Neural cell (in vitro differentiated cells): Measurements from ENCODE around the gene TMPRSS2. TPM values are rescaled to one million over a fixed set of nuclear protein-coding genes. Genes with fewer than 3 reads are reported as not detected.

ENCODE experiments used
- H2AFZ ChIP-seq: fragments of 200-600, 300-800 bp; sonication (generic), shearing (Covaris generic); 2 replicates; pipeline ENCODE4 v1.6.0; 2014; ENCODE audit warnings: low read depth, mild to moderate bottlenecking, antibody characterized with exemption, low read length, moderate library complexity
- H3F3A ChIP-seq: fragments of 200-600 bp; shearing (Covaris generic); 2 replicates; pipeline ENCODE4 v1.6.1; 2016; ENCODE audit warnings: mild to moderate bottlenecking, moderate library complexity, mixed read lengths, antibody characterized with exemption, low read length; ENCODE audit not compliant: insufficient read depth, poor library complexity, severe bottlenecking
- H3K27ac ChIP-seq: fragments of 200-600, 300-800 bp; sonication (generic), shearing (Covaris generic); 2 replicates; pipeline ENCODE4 v1.5.1; 2014; ENCODE audit warnings: mild to moderate bottlenecking, low read length, moderate library complexity
- H3K27me3 ChIP-seq: fragments of 300-800, 200-600 bp; sonication (generic), shearing (Covaris generic); 2 replicates; pipeline ENCODE4 v1.6.0; 2014; ENCODE audit warnings: mild to moderate bottlenecking, low read depth, low read length, moderate library complexity; ENCODE audit not compliant: insufficient read depth
- H3K36me3 ChIP-seq: fragments of 300-800, 200-600 bp; sonication (generic), shearing (Covaris generic); 2 replicates; pipeline ENCODE4 v1.5.1; 2014; ENCODE audit warnings: mild to moderate bottlenecking, antibody characterized with exemption, low read length, moderate library complexity; ENCODE audit not compliant: insufficient read depth
- H3K4me2 ChIP-seq: fragments of 300-800, 200-600 bp; sonication (generic), shearing (Covaris generic); 2 replicates; pipeline ENCODE4 v1.6.0; 2014; ENCODE audit warnings: mild to moderate bottlenecking, low read length
- H3K4me3 ChIP-seq: fragments of 300-800, 200-600 bp; sonication (generic), shearing (Covaris generic); 2 replicates; pipeline ENCODE4 v1.5.1; 2014; ENCODE audit warnings: mild to moderate bottlenecking, low read length, moderate library complexity
- H3K79me2 ChIP-seq: fragments of 200-600 bp; shearing (Covaris generic); replicated peaks from 2 replicates; pipeline ENCODE4 v1.6.0; 2014; ENCODE audit warnings: mild to moderate bottlenecking, low read length, moderate library complexity; ENCODE audit not compliant: insufficient read depth
- H3K9ac ChIP-seq: fragments of 300-800, 200-600 bp; sonication (generic), shearing (Covaris generic); 2 replicates; pipeline ENCODE4 v1.6.1; 2016; ENCODE audit warnings: mild to moderate bottlenecking, low read length, mixed read lengths
- H3K9me2 ChIP-seq: fragments of 200-600 bp; shearing (Covaris generic); 2 replicates; pipeline ENCODE4 v1.6.1; 2016; ENCODE audit warnings: mild to moderate bottlenecking, low read length, mixed read lengths; ENCODE audit not compliant: insufficient read depth
- H3K9me3 ChIP-seq: fragments of 200-600, 300-800 bp; sonication (generic), shearing (Covaris generic); 2 replicates; pipeline ENCODE4 v1.6.1; 2016; ENCODE audit warnings: mild to moderate bottlenecking, mixed run types, low read length, moderate library complexity, mixed read lengths
- H4K20me1 ChIP-seq: fragments of 200-600 bp; shearing (Covaris generic); 2 replicates; pipeline ENCODE4 v1.6.1; 2016; ENCODE audit warnings: mild to moderate bottlenecking, mixed run types; ENCODE audit not compliant: insufficient read depth
- EP300 ChIP-seq: fragments of 450-650 bp; conservative IDR thresholded peaks from 2 replicates; pipeline ENCODE4 v1.6.1; 2014; ENCODE audit warnings: antibody characterized with exemption, mild to moderate bottlenecking, moderate library complexity; ENCODE audit not compliant: poor library complexity, severe bottlenecking
- EZH2 ChIP-seq: fragments of 200-600, 300-800 bp; shearing (Covaris generic), sonication (generic); IDR thresholded peaks from 2 replicates; pipeline ENCODE4 v1.6.1; 2014; ENCODE audit warnings: antibody characterized with exemption, low read length, borderline replicate concordance, mild to moderate bottlenecking; ENCODE audit not compliant: insufficient read depth, poor library complexity, severe bottlenecking
- MXI1 ChIP-seq: fragments of 450-650 bp; conservative IDR thresholded peaks from 2 replicates; pipeline ENCODE4 v1.6.1; 2014; ENCODE audit warnings: antibody characterized with exemption, mild to moderate bottlenecking; ENCODE audit not compliant: poor library complexity, severe bottlenecking
- POLR2AphosphoS5 ChIP-seq: IDR thresholded peaks from 2 replicates; pipeline ENCODE4 v1.6.1; 2012
- RAD21 ChIP-seq: fragments of 450-650 bp; conservative IDR thresholded peaks from 2 replicates; pipeline ENCODE4 v1.6.1; 2014; ENCODE audit warnings: antibody characterized with exemption, mild to moderate bottlenecking, moderate library complexity
- SMC3 ChIP-seq: fragments of 450-650 bp; conservative IDR thresholded peaks from 2 replicates; pipeline ENCODE4 v1.6.1; 2014; ENCODE audit warnings: antibody characterized with exemption, mild to moderate bottlenecking, moderate library complexity; ENCODE audit not compliant: poor library complexity
- TAF1 ChIP-seq: IDR thresholded peaks from 2 replicates; pipeline ENCODE4 v1.6.1; 2012; ENCODE audit warnings: low read depth
- polyA plus RNA-seq: library from polyadenylated mRNA; depleted of rRNA; stranded (reverse); fragments of >200 nt; gene quantifications from 2 replicates; pipeline ENCODE4 v1.2.3, GENCODE V29; 2014
- TF ChIP-seq, protein P1 (sequence below): fragments of 450-650 bp; IDR thresholded peaks from 2 replicates; pipeline ENCODE4 v1.5.1; 2014; ENCODE audit warnings: antibody characterized with exemption, mild to moderate bottlenecking, moderate library complexity; ENCODE audit not compliant: poor library complexity, severe bottlenecking
- TF ChIP-seq, protein P2 (sequence below): IDR thresholded peaks from 2 replicates; pipeline ENCODE4 v1.6.1; 2012; ENCODE audit warnings: borderline replicate concordance

Gene TMPRSS2
- polyA plus RNA-seq, 1 donor from 2014 or later: not detected

DNA sequence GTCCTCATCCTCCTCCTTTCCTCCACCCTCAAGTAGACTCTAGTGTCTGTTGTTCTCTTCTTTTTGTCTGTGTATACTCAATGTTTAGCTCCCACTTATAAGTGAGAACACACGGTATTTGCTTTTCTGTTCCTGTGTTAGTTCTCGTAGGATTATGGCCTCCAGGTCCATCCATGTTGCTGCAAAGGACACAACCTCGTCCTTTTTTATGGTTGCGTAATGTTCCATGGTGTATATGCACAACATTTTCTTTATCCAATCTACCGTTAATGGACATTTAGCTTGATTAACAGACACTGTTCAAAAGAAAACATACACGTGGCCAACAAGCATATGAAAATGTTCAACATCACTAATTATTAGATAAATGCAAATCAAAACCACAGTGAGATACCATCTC, 44.3 kb upstream of the TMPRSS2 start:
- Histone ChIP-seq H2AFZ (no peak overlapping the region), H3K9me2 (no peaks in the 10 kb centered on the region), H3K9me3 (no peaks in the 10 kb centered on the region), H3K27me3 (no peaks in the 10 kb centered on the region), H3K36me3 (no peaks in the 10 kb centered on the region), H3K79me2 (no peaks in the 10 kb centered on the region), H3F3A (no peaks in the 10 kb centered on the region), H3K9ac (no peak overlapping the region), H3K4me2 (no peak overlapping the region), H3K4me3 (no peak overlapping the region), H3K27ac (no peak overlapping the region), H4K20me1 (no peaks in the 10 kb centered on the region)
- TF ChIP-seq, protein P1, sequence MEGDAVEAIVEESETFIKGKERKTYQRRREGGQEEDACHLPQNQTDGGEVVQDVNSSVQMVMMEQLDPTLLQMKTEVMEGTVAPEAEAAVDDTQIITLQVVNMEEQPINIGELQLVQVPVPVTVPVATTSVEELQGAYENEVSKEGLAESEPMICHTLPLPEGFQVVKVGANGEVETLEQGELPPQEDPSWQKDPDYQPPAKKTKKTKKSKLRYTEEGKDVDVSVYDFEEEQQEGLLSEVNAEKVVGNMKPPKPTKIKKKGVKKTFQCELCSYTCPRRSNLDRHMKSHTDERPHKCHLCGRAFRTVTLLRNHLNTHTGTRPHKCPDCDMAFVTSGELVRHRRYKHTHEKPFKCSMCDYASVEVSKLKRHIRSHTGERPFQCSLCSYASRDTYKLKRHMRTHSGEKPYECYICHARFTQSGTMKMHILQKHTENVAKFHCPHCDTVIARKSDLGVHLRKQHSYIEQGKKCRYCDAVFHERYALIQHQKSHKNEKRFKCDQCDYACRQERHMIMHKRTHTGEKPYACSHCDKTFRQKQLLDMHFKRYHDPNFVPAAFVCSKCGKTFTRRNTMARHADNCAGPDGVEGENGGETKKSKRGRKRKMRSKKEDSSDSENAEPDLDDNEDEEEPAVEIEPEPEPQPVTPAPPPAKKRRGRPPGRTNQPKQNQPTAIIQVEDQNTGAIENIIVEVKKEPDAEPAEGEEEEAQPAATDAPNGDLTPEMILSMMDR: no peak
- TF ChIP-seq RAD21 (no peak), TAF1 (no peak), MXI1 (no peak)
- TF ChIP-seq, protein P2, sequence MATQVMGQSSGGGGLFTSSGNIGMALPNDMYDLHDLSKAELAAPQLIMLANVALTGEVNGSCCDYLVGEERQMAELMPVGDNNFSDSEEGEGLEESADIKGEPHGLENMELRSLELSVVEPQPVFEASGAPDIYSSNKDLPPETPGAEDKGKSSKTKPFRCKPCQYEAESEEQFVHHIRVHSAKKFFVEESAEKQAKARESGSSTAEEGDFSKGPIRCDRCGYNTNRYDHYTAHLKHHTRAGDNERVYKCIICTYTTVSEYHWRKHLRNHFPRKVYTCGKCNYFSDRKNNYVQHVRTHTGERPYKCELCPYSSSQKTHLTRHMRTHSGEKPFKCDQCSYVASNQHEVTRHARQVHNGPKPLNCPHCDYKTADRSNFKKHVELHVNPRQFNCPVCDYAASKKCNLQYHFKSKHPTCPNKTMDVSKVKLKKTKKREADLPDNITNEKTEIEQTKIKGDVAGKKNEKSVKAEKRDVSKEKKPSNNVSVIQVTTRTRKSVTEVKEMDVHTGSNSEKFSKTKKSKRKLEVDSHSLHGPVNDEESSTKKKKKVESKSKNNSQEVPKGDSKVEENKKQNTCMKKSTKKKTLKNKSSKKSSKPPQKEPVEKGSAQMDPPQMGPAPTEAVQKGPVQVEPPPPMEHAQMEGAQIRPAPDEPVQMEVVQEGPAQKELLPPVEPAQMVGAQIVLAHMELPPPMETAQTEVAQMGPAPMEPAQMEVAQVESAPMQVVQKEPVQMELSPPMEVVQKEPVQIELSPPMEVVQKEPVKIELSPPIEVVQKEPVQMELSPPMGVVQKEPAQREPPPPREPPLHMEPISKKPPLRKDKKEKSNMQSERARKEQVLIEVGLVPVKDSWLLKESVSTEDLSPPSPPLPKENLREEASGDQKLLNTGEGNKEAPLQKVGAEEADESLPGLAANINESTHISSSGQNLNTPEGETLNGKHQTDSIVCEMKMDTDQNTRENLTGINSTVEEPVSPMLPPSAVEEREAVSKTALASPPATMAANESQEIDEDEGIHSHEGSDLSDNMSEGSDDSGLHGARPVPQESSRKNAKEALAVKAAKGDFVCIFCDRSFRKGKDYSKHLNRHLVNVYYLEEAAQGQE: no peak

DNA sequence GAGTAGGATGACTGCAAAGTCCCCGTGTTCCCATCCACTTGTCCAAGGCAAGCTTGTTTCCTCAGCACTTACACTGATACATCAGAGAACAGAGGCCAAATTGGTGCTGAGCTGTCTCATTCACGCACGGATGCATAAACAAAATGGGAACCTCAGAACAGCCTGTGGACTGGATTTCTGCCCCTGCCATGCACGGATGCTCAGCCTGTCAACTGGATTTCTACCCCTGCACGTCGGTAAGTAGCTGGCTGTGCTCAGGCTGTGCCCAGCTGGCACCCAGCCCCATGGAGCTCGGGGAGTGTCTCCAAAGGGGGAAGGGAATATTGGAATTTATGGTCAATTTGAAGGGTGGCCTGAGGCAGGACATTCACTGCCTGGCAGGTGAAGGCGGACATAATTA, 40.8 kb upstream of the TMPRSS2 start:
- H3K79me2 ChIP-seq: no peaks in the 10 kb centered on the region
- no peaks in the 10 kb centered on the region for H3F3A ChIP-seq
- H4K20me1 ChIP-seq: no peaks in the 10 kb centered on the region

More for the DNA sequence above, 40.8 kb upstream of the TMPRSS2 start:
- H2AFZ ChIP-seq: no peak overlapping the region
- H3K9me3 ChIP-seq: no peaks in the 10 kb centered on the region
- no peaks in the 10 kb centered on the region for H3K36me3 ChIP-seq
- no peak overlapping the region for H3K27ac ChIP-seq
- H3K27me3 ChIP-seq: no peaks in the 10 kb centered on the region
- H3K4me2 ChIP-seq: no peak overlapping the region
- no peaks in the 10 kb centered on the region for H3K9me2 ChIP-seq
- H3K9ac ChIP-seq: no peak overlapping the region
- no peak overlapping the region for H3K4me3 ChIP-seq
- TF ChIP-seq TAF1 (no peak), RAD21 (no peak), EZH2 (no peak), MXI1 (no peak), EP300 (no peak), POLR2AphosphoS5 (no peak), SMC3 (no peak)
- TF ChIP-seq, protein P1: no peak
- TF ChIP-seq, protein P2: no peak
